ENCODE data around the gene PRKAR1B. TPM values are rescaled to one million over a fixed set of nuclear protein-coding genes. Genes with fewer than 3 reads are reported as not detected.

PRKAR1B gene
- total RNA-seq, 1 experiment from 2014 or later: 62.0 TPM

GRCh38 chr7:620885-621284 is 106.2 kb downstream of the PRKAR1B start:
- no TSS peak for BruUV-seq (replicated peaks)
- H3K27ac ChIP-seq (ENCODE audit: low read length): no peak overlapping the region
- CTCF ChIA-PET: no interaction called here
- ATAC-seq: no peak
- peaks cover 9% of the 10 kb centered on the region; the same call in 1 of the 2 replicates for H3K9me3 ChIP-seq (ENCODE audit: control insufficient read depth, insufficient read depth, low read depth, low read length)
- no peaks in the 10 kb centered on the region for H3K27me3 ChIP-seq (ENCODE audit: control insufficient read depth, insufficient read depth, low read length)
- intact Hi-C loops (cut with micrococcal nuclease; ENCODE audit: unreplicated experiment): no loop called here
- in situ Hi-C loops (cut with HindIII; ENCODE audit: low pct_unique_long_range_greater_than_20kb, low sequenced_read_pairs): no loop called here
- no peaks in the 10 kb centered on the region for H3K4me1 ChIP-seq (ENCODE audit: control insufficient read depth, insufficient read depth, low read length)
- no peak for DNase-seq (ENCODE audit: low read depth, low spot score)
- TF ChIP-seq CTCF (IDR thresholded peaks at IDR 0.05): no peak
- POLR2A ChIA-PET: no interaction called here
- H3K36me3 ChIP-seq (ENCODE audit: control insufficient read depth, insufficient read depth, low read length): no peaks in the 10 kb centered on the region
- H3K4me3 ChIP-seq (ENCODE audit: low read depth in 2 of 2, low read length in 2 of 2): no peak overlapping the region

DNA sequence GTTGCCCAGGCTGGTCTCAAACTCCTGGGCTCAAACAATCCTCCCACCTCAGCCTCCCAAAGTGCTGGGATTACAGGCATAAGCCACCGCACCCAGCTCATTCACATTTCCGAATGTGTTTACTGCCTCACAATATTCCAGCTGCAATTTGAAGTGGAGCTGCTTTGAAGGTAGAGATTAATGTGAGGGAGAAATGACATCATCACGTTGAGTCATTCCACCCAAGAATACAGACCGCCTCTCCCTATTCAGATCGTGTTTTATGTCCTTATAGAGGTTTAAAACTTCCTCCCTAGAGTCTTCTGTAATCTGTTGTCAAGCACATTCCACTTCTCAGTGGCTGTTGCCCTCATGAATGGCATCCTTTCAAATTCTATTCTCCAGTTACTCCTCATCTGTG is 107.0 kb downstream of the PRKAR1B start:
- no peak for DNase-seq (ENCODE audit: low read depth, low spot score)
- H3K27ac ChIP-seq (ENCODE audit: low read length): no peak overlapping the region
- no peaks in the 10 kb centered on the region for H3K4me1 ChIP-seq (ENCODE audit: control insufficient read depth, insufficient read depth, low read length)
- intact Hi-C loops (cut with micrococcal nuclease; ENCODE audit: unreplicated experiment): no loop called here
- in situ Hi-C loops (cut with HindIII; ENCODE audit: low pct_unique_long_range_greater_than_20kb, low sequenced_read_pairs): no loop called here
- H3K36me3 ChIP-seq (ENCODE audit: control insufficient read depth, insufficient read depth, low read length): no peaks in the 10 kb centered on the region
- H3K4me3 ChIP-seq (ENCODE audit: low read depth in 2 of 2, low read length in 2 of 2): no peak overlapping the region
- BruUV-seq (replicated peaks): no TSS peak
- ChIA-PET POLR2A (interaction anchor here (0.5 kb wide), 1 partner anchor 25 kb away, joined by 7 read pairs; no protein-coding TSS in a partner anchor), CTCF (no interaction called here)
- H3K9me3 ChIP-seq (ENCODE audit: control insufficient read depth, insufficient read depth, low read depth, low read length): peaks cover 9% of the 10 kb centered on the region; the same call in 1 of the 2 replicates
- H3K27me3 ChIP-seq (ENCODE audit: control insufficient read depth, insufficient read depth, low read length): no peaks in the 10 kb centered on the region
- no peak for ATAC-seq
- TF ChIP-seq CTCF (IDR thresholded peaks at IDR 0.05) (no peak), SIN3A (IDR thresholded peaks at IDR 0.05; ENCODE audit: borderline replicate concordance, insufficient read depth, low read depth, low read length) (no peak), REST (IDR thresholded peaks at IDR 0.05; ENCODE audit: insufficient read depth in 1 of 2, low read depth in 2 of 2, low read length in 1 of 2) (no peak), POLR2AphosphoS5 (IDR thresholded peaks at IDR 0.05; ENCODE audit: low read depth, low read length) (no peak), TCF7L2 (IDR thresholded peaks at IDR 0.05; ENCODE audit: low read depth, low read length) (no peak)
